ENCODE measurements around the gene S100A13.
A peak's percentile ranks its signal among the peaks of the same experiment; 100 is the strongest.
"Not testable (repeated sequence)": the region's sequence is repeated elsewhere in the genome, so short reads cannot be mapped to it uniquely, and the experiment has no call there.

Gene S100A13

GRCh38 chr1:153626904-153627714 lies at the start of gene S100A13:
S100A13 (minus strand) TSS chr1:153627505; CDS start chr1:153626472, 1,033 bp downstream.
- DNase-seq (ENCODE audit: low read depth, low spot score) = peak; percentile 86

GRCh38 chr1:153673511-153673910 lies 46.2 kb upstream of the S100A13 start:
- no peak for DNase-seq (ENCODE audit: low read depth, low spot score)

DNA sequence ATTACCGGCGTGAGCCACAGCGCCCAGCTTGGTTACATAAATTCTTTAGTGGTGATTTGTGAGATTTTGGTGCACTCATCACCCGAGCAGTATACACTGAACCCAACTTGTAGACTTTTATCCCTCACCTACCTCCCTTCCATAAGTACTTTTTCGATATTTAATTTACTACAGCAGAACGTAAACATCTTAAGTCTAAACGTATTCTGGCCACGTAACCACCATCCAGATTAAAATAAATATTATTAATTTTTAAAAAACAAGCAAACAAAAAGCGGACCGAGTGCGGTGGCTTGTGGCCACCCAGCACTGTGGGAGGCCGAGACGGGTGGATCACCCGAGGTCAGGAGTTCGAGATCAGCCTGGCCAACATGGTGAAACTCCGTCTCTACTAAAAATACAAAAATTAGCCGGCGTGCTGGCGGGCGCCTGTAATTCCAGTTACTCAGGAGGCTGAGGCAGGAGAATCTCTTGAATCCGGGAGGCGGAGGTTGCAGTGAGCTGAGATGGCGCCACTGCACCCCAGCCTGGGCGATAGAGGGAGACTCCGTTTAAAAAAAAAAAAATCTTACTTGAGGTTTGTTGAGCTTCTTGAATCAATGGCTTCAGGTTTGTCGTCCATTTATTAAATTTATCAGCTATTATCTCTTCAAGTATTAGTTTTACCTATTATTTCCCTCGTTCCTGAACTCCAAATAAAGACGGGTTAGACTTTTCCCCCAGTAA lies 44.5 kb upstream of the S100A13 start:
- not testable (repeated sequence) for DNase-seq (ENCODE audit: low read depth, low spot score)

DNA sequence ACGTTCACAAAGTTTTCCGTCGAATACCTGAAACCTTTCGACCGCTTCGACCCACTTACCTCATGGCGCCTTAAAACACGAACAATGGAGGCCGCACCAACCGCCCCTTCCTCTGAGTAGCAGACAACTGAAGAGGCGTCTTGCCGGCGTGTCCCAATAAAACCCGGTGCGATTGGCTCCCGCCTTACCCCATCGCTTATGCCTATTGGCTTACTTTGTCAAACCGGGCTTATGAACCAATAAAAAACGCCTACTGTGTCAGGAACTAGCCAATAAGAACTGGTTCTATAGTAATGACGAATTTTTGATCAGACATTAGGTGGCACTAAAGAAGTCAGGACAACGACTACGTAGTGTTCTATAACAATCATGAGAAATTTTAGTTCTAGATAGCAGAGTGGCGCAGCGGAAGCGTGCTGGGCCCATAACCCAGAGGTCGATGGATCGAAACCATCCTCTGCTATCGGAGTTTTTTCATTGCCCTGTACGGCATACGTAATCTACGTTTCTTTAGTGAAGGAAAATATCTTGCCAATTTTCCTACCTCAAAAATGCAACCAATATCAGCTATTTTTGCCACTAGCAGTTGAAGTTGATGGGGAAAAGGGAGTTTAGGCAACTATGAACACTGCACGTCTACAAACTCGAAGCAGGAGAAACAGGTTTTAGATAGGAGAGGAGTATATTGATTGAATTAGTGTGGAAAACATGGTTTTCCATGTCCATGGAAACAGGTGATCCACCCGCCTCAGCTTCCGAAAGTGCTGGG lies 43.7 kb upstream of the S100A13 start, which contains the start of gene ILF2:
ILF2 (minus strand) TSS at position 135 of the 769 bp plus-strand sequence; CDS start at position 64, 71 bp downstream.
- DNase-seq (ENCODE audit: low read depth, low spot score) = peak; percentile 97

- DNase-seq (ENCODE audit: low read depth, low spot score) = no peak
These were observed 43.1 kb upstream of the S100A13 start for GRCh38 chr1:153670257-153670858.

- DNase-seq (ENCODE audit: low read depth, low spot score) = no peak
These were observed 42.3 kb upstream of the S100A13 start for GRCh38 chr1:153669606-153670005.

DNA sequence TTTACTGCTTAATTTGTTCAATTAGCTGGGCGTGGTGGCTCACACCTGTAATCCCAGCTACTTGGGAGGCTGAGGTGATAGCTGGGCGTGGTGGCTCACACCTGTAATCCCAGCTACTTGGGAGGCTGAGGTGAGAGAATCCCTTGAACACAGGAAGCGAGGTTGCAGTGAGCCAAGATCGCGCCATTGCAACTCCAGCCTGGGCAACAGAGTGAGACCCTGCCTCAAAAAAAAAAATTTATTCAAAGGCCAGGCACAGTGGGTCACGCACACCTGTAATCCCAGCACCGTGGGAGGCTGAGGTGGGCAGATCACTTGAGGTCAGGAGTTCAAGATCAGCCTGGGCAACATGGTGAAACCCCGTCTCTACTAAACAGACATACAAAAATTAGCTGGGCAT lies 41.4 kb upstream of the S100A13 start:
- DNase-seq (ENCODE audit: low read depth, low spot score) = not testable (repeated sequence)

GRCh38 chr1:153667439-153667838 lies 40.1 kb upstream of the S100A13 start:
- DNase-seq (ENCODE audit: low read depth, low spot score) = no peak

DNA sequence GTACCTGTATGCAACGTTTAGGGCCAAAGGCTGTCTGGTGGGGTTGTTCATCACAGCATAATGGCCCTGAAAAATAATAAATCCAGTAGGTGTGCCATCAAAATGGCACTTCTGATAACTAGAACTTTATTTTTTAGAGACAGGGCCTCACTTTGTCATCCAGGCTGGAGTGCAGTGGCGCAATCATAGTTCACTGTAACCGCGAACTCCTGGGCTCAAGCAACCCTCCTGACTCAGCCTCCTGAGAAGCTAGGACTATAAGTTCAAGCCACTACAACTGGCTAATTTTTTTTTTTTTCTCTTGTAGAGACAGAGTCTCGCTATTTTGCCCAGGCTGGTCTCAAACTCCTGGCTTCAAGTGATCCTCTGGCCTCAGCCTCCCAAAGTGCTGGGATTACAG lies 35.9 kb upstream of the S100A13 start:
- no peak for DNase-seq (ENCODE audit: low read depth, low spot score)

DNA sequence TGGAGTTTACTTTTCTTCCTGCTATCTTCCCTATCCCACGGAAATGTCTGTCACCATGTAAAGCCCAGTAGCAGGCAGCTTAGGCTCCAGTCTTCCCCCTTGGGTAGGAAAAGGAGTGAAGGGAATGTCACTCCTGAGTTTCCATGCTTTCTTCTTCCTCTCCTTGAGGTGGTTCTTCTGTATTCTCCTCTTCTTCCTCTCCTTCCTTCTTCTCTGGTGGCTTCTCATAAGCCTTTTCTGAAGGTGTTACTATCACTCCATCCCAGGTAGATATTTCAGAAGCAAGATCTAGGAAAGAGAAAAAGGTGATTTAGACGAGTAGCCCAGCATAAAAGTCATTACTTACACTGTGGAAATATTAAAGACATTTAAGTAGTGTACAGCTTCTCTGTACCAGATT lies 35.0 kb upstream of the S100A13 start:
- DNase-seq (ENCODE audit: low read depth, low spot score) = no peak

DNA sequence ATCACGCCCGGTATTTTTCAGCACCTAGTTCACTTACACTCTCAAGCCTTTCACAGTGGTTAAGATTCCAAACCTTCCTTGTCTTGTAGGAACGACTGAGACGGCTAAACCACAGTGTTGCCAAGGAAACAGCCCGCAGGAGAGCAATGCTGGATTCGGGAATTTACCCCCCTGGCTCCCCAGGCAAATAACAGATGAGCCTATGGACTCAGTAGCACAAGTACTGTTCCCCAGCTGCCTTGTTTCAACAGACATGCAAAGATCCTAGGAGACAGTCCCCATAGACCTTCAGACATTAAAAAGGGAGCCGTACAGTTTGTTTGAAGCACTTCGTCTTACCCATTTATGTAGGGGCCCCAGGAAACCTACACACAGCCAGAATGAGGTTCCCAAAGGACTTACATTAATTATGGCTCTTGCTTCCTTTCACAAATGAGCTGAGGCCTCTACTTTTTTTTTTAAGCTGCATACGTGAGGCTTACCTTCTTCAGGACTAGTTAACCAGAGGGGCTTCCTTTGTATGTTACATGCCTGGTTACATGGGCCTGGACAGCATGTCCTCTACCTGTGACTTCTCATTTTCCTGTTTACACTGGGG lies 33.9 kb upstream of the S100A13 start:
- DNase-seq (ENCODE audit: low read depth, low spot score) = no peak

GRCh38 chr1:153659656-153660055 lies 32.4 kb upstream of the S100A13 start:
- no peak for DNase-seq (ENCODE audit: low read depth, low spot score)

GRCh38 chr1:153659175-153659534 lies 31.9 kb upstream of the S100A13 start:
- no peak for DNase-seq (ENCODE audit: low read depth, low spot score)

DNA sequence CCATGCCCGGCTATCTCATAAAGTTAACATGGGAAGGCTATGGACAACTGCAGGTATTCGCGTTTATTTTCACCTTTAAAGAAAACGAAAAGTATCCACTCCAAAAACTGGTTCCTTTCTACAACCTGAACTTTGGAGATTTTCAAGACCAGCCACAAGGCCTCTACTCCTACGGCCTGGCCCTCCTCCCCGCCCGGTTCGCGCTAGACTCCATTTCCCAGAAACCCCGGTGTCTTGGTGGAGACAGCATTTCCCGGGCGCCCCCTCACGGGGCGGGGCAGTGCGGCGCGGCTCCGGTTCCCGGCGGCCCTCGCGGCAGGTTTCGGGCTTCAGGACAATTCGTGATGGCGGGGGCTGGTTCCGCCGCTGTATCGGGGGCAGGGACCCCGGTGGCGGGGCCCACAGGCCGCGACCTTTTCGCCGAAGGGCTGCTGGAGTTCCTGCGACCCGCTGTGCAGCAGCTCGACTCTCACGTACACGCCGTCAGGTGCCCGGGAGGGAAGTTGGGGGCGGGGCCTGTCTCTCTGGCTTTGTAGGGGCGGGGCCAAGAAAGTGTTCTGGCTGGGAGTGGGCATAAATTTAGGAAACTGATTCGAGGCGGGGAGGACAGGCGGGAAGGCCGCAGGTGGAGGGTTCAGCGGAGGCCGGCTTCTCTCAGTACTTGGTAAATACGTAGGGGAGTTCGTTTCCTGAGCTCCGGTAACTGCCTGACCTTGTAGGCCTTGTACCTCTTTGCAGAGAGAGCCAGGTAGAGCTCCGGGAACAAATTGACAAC lies 31.3 kb upstream of the S100A13 start, which contains the start of gene SNAPIN:
SNAPIN (plus strand) TSS at position 304 of the 775 bp plus-strand sequence; CDS start at position 345, 41 bp downstream.
- peak; percentile 67 for DNase-seq (ENCODE audit: low read depth, low spot score)

DNA sequence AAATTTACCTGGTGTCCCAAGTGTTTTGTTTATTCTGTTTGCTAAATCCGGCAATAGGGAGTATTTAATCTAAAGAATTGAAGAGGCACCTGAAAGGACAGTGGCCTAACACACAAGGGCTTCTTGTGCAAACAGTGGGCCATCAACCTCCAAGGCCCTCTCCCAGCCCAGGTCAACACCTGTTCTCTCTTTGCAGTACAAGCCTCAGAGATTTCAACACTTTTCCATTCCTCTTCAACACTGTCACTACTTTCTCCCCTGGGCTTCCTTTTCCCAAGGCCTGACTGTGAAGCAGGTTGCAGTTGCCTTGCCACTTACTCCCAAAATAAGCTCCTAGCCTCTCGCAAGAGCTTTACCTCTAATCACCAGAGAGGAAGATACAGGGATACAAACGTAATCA lies 28.0 kb upstream of the S100A13 start:
- no peak for DNase-seq (ENCODE audit: low read depth, low spot score)

DNA sequence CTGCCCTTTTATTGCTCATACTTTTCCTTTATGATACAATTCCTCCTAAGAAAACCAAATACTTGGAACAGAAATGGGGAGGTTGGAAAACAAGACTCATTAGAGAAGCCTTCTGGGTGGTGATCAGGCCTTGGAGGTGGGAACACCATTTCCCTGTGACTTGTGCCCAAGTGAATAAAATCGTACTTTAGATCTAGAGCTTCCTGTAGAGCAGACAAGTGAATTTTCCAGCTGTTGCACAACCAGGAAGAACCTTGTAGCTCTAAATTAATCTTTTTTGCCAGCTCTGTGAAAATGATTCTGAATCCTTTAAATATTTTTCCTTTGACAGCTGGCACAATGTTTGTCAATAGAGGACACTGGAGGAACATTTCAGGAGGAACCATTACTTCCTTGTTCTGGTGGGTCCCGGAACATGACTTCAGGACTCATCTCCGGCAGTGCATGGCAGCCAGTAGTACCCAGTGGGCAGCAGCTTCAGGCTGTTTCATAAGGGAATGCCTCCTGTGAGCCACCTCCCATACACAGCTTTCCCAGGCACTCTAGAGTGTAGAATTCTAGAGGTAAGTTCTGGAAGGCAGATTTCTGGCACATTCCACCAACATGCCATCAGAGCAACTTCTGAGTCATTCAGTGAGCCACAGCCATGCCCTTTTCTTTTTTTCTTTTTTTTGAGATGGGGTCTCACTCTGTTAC lies 25.6 kb upstream of the S100A13 start:
- DNase-seq (ENCODE audit: low read depth, low spot score) = no peak

DNA sequence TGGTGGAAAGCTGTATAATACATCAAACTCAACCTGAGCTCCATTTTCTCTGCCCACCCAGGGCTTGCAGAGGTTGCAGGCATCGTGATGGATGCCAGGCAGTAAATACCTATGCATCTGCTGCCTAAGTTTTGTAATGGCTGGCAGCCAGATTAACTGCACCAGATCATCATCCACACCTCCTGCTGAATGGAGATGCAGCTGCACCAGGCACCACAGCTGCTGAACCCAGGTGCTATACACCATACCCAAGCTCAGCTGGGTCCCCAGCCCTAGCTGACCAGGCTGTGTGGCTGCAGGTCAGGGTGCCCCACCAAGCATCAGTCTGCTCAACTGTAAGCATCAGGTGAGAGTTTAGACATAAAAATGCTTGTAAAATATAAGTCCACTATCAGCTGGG lies 24.5 kb upstream of the S100A13 start:
- no peak for DNase-seq (ENCODE audit: low read depth, low spot score)

DNA sequence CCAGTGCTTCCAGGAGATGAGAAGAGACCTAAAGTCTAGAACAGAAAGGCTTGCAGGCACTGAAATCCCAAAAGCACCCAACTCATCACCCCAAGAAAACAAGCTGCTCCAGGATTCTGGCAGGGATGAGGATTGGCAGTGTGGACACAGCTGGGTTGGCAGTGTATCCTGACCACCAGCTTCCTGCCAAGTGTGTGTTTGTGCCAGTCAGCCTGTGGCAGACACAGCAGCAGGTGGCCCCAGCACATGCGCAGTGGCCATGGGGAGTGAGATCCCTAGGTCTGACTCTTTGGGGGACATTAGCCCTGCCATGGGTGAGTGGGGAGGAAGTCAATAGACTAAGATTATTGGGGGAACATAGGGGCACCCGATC lies 22.5 kb upstream of the S100A13 start:
- no peak for DNase-seq (ENCODE audit: low read depth, low spot score)

DNA sequence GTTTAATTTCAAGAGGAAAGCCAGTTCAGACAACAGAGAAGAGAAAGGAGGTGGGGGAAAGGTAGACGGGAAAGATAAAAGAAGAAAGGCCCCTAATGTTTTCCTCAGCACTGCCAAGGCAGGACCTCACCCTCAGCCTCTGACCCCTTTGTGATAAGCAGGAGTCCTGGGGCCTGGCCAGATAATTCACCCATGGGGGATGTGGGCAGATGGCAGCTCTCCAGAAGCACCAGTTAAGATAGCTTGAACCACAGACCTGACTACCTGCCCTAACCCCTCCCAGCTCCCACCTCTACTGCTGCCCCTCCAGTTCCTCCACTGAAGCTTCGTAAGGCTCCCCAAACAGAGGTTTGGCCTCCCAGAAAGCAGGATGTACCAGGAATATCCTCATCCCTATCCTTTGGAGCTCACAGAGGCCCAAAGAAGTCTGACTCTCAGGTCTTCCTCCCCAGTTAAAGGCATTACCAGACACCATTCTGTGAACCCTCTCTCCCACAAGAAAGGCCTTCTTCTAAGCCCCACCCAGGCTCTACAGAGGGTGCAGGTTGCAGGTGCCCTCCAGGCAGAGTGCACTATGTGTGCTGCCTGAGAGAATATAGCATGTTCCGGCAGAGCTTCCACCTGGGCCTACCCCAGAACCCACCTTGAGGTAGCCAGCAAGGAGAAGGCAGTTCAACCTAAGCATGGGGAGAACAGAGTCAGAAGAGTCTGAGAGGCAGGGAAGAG lies 22.0 kb upstream of the S100A13 start:
- no peak for DNase-seq (ENCODE audit: low read depth, low spot score)
